Activated T-cell treated with anti-CD3 and anti-CD28 coated beads for 24 hours (primary cell): ENCODE data around the gene SAXO2.
"Not testable (repeated sequence)": the region's sequence is repeated elsewhere in the genome, so short reads cannot be mapped to it uniquely, and the experiment has no call there.

Source experiments
- DNase-seq: peaks from one replicate; pipeline ENCODE4 v3.0.0-alpha.2; 2020; ENCODE audit warnings: low read depth

Gene SAXO2

GRCh38 chr15:82286475-82286874 lies 23.9 kb downstream of the SAXO2 start:
- DNase-seq = not testable (repeated sequence)

- not testable (repeated sequence) for DNase-seq
Measured at GRCh38 chr15:82288202-82288601, 25.6 kb downstream of the SAXO2 start.

GRCh38 chr15:82292271-82292670 lies 29.7 kb downstream of the SAXO2 start:
- DNase-seq = no peak

GRCh38 chr15:82294061-82294690 lies 31.6 kb downstream of the SAXO2 start:
- DNase-seq = no peak

GRCh38 chr15:82297546-82297945 lies 34.9 kb downstream of the SAXO2 start:
- no peak for DNase-seq

GRCh38 chr15:82298032-82298431 lies 35.4 kb downstream of the SAXO2 start:
- no peak for DNase-seq

- peak; percentile 26 for DNase-seq
Measured at GRCh38 chr15:82298520-82298919, 35.9 kb downstream of the SAXO2 start.

- not testable (repeated sequence) for DNase-seq
Measured at GRCh38 chr15:82299511-82299914, 36.9 kb downstream of the SAXO2 start.

- not testable (repeated sequence) for DNase-seq
Measured at GRCh38 chr15:82300326-82300725, 37.7 kb downstream of the SAXO2 start.

GRCh38 chr15:82300883-82301282 lies 38.3 kb downstream of the SAXO2 start:
- DNase-seq = no peak

- DNase-seq = no peak
Measured at GRCh38 chr15:82301296-82302016, 38.8 kb downstream of the SAXO2 start.

GRCh38 chr15:82303956-82304777 lies 41.5 kb downstream of the SAXO2 start:
- DNase-seq = no peak

GRCh38 chr15:82304778-82305090 lies 42.1 kb downstream of the SAXO2 start:
- no peak for DNase-seq

- DNase-seq = no peak
Measured at GRCh38 chr15:82305621-82306048, 43.0 kb downstream of the SAXO2 start.

GRCh38 chr15:82306791-82307713 lies 44.4 kb downstream of the SAXO2 start:
- DNase-seq = no peak

GRCh38 chr15:82307714-82308081 lies 45.1 kb downstream of the SAXO2 start:
- no peak for DNase-seq

GRCh38 chr15:82309802-82310201 lies 47.2 kb downstream of the SAXO2 start:
- DNase-seq = no peak

GRCh38 chr15:82311321-82311720 lies 48.7 kb downstream of the SAXO2 start:
- DNase-seq = not testable (repeated sequence)

- DNase-seq = no peak
Measured at GRCh38 chr15:82312586-82313349, 50.1 kb downstream of the SAXO2 start.

- DNase-seq = no peak
Measured at GRCh38 chr15:82313446-82313845, 50.8 kb downstream of the SAXO2 start.
